Lower leg skin (tissue), 3 donors: ENCODE results near the gene PMPCA.

ENCODE experiments used
- POLR2A ChIP-seq, 2 donors: fragments of 450-650 bp; IDR thresholded peaks; one replicate each; pipeline ENCODE4 v1.6.1; 2016 to 2017; ENCODE audit warnings: antibody characterized with exemption in 2 of 2, mild to moderate bottlenecking in 1 of 2, moderate library complexity in 1 of 2
- TF ChIP-seq, protein P1 (sequence below), 3 donors: fragments of 450-650 bp; IDR thresholded peaks; one replicate each; pipeline ENCODE4 v1.5.1; 2016; ENCODE audit warnings: antibody characterized with exemption in 3 of 3, mild to moderate bottlenecking in 3 of 3, moderate library complexity in 2 of 3

GRCh38 chr9:136463578-136463977, 53.1 kb downstream of the PMPCA start:
- TF ChIP-seq, protein P1, sequence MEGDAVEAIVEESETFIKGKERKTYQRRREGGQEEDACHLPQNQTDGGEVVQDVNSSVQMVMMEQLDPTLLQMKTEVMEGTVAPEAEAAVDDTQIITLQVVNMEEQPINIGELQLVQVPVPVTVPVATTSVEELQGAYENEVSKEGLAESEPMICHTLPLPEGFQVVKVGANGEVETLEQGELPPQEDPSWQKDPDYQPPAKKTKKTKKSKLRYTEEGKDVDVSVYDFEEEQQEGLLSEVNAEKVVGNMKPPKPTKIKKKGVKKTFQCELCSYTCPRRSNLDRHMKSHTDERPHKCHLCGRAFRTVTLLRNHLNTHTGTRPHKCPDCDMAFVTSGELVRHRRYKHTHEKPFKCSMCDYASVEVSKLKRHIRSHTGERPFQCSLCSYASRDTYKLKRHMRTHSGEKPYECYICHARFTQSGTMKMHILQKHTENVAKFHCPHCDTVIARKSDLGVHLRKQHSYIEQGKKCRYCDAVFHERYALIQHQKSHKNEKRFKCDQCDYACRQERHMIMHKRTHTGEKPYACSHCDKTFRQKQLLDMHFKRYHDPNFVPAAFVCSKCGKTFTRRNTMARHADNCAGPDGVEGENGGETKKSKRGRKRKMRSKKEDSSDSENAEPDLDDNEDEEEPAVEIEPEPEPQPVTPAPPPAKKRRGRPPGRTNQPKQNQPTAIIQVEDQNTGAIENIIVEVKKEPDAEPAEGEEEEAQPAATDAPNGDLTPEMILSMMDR (IDR thresholded peaks at IDR 0.05) = no peak
- no peak for TF ChIP-seq POLR2A (IDR thresholded peaks at IDR 0.05)
